K562 treated with DMSO at 1 percent for 48 hours (cell line): ENCODE measurements around the gene TRAF3IP1. TPM values are rescaled to one million over a fixed set of nuclear protein-coding genes. Genes with fewer than 3 reads are reported as not detected.

ENCODE experiments used
- total RNA-seq: library from RNA; unstranded; fragments of 300-600 nt; gene quantifications from 2 replicates; pipeline ENCODE4 v1.2.3, GENCODE V29; 2022; ENCODE audit warnings: low replicate concordance; ENCODE audit errors: extremely low read depth

The TRAF3IP1 gene, protein sequence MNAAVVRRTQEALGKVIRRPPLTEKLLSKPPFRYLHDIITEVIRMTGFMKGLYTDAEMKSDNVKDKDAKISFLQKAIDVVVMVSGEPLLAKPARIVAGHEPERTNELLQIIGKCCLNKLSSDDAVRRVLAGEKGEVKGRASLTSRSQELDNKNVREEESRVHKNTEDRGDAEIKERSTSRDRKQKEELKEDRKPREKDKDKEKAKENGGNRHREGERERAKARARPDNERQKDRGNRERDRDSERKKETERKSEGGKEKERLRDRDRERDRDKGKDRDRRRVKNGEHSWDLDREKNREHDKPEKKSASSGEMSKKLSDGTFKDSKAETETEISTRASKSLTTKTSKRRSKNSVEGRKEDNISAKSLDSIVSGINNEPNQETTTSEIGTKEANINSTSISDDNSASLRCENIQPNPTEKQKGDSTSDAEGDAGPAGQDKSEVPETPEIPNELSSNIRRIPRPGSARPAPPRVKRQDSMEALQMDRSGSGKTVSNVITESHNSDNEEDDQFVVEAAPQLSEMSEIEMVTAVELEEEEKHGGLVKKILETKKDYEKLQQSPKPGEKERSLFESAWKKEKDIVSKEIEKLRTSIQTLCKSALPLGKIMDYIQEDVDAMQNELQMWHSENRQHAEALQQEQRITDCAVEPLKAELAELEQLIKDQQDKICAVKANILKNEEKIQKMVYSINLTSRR
- total RNA-seq, result not detected in 2 replicates

DNA sequence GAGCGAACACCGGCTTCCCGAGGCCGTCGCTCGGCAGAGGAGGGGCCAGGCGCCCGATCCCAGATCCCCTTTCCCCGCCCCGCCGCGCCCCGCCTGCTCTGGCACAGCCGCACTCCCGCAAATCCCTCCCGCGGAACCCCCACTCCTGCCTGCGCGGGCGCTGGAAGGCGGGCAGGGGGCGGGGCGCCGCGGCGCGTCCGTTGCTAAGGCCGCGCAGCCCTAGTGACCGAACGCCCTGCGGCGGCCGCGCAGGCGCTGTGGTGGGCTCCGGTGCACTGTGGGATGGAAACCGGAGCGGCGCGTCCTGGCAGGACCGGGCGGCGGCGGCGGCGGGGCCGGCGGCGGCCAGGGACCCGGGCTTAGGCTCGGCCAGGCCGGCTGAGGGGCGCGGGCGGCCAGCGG is at the start of gene TRAF3IP1:
Gene TRAF3IP1 (plus strand): TSS at position 273 of the 402 bp plus-strand sequence. CDS start 145 bp downstream, outside the sequence.

DNA sequence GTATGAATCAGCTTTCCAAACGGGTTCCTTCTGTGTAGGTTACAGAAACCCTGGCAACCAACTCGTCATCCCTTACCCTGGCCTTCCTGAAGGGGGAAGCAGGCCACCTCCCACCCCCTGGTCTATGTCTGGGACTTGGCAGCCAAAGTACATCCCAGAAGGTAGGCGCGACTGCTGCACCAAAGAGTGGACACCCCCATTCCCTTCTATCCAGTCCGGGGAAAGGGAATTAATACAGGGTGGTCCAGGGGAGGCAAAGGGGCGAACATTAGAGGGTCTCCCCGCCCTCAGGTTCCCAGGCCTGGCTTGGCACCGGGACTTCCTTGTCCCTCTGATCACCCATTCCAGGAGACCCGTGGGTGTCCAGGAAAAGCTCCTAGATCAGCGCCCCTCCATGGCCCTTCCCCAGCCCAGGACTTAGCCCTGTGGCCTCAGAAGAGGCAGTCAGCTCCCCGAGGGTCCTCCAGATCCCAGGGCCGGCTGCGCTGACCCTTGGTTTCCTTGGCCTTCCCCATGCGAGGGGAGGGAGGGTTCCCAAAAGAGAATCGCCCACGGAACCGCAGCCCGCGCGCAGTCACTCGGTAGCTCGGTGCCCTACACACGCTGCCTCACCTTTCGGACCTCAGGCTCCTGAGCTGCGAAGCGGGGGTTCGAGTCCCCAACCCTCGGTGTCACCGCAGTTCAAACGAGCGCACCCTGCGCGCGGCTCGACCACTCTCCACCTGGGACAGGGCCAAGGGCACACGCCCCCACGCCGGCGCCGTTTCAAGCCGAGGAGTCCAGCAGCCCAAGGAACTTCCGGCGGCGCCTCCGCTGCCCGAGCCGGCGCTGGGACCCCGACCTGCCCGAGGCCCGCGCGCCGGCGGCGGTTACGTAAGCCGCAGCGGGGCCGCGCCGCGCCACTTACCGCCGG is 32.3 kb upstream of the TRAF3IP1 start, which contains the start of gene PER2:
Gene PER2 (minus strand): TSS at position 874 of the 913 bp plus-strand sequence. CDS start 10,674 bp downstream, outside the sequence.

DNA sequence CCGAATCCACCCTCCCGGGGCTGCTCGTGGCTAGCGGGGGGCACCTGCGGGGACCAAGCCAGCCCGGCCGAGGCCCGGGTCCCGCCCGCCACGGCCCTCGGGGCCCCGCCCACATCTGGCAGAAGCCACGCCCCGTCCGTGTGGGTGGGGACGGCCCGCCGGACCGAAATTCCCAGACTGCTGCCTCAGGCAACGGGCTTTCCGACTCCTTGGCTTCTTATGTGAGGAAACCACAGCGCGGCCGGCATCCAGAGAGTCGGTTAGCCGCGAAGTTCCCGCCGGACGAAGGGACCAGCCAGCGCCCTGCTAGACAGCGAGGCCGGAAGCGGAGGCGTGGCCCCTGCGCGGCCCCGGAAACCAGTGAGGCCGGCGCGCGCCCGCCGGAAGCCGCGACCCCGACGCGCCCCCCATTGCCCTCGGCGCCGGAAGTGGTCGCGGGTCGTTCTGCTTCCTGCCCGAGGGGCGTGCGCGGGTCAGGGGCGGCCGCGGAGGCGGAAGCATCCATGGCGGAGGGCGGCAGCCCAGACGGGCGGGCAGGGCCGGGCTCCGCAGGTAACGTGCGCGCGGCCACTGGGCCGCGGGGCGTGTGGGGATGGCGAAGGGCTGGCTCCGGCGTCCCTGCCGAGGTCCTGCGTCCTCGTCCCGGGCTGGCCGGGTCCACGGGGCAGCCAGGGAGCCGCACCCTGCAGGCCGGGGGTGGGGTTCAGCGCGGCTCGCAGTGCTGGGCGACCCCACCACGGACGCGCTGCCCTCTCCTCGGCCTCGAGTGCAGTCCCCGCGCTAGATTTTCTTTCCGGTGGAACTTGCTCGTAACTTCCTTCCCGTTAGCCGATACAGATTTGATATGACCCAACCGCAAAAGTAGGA is 106.5 kb downstream of the TRAF3IP1 start, which contains the start of gene ASB1:
Gene ASB1 (plus strand): TSS at position 360 of the 867 bp plus-strand sequence. CDS start 144 bp downstream, at position 504.

Other genes starting within 250 kb of the TRAF3IP1 start
- not detected in 2 replicates for gene ESPNL, start 220.2 kb upstream of the TRAF3IP1 start, total RNA-seq
- not detected in 2 replicates for gene KLHL30, start 181.8 kb upstream of the TRAF3IP1 start, total RNA-seq
- gene ERFE, start 161.5 kb upstream of the TRAF3IP1 start, total RNA-seq, result not detected in 2 replicates
- not detected in 2 replicates for gene ILKAP, start 116.8 kb upstream of the TRAF3IP1 start, total RNA-seq
- gene HES6, start 80.5 kb upstream of the TRAF3IP1 start, total RNA-seq, result 377 TPM in 1 of 2 replicates, not detected in the other
- not detected in 2 replicates for gene PER2, start 31.9 kb upstream of the TRAF3IP1 start, total RNA-seq
- not detected in 2 replicates for gene ASB1, start 106.4 kb downstream of the TRAF3IP1 start, total RNA-seq